SU-DHL-6 (cell line): ENCODE measurements around the gene RCE1.
"Not testable (repeated sequence)": the region's sequence is repeated elsewhere in the genome, so short reads cannot be mapped to it uniquely, and the experiment has no call there.

Experiments used
- H2AFZ ChIP-seq: fragments of 200-600 bp; sonication (generic); 2 replicates; pipeline ENCODE4 v1.6.1; 2014; ENCODE audit warnings: low read depth, mild to moderate bottlenecking, moderate library complexity, mixed read lengths, antibody characterized with exemption, low read length; ENCODE audit not compliant: severe bottlenecking
- H3F3A ChIP-seq: fragments of 200-600 bp; shearing (Covaris generic); 2 replicates; pipeline ENCODE4 v1.6.0; 2016; ENCODE audit warnings: antibody characterized with exemption, mild to moderate bottlenecking; ENCODE audit not compliant: insufficient read depth
- H3K27ac ChIP-seq: fragments of 200-600 bp; sonication (generic); 2 replicates; pipeline ENCODE4 v1.5.1; 2016; ENCODE audit warnings: low read depth, mild to moderate bottlenecking, low read length, moderate library complexity, mixed read lengths
- H3K27me3 ChIP-seq: fragments of 200-600 bp; sonication (generic), shearing (Covaris generic); 2 replicates; pipeline ENCODE4 v1.6.0; 2014; ENCODE audit warnings: mild to moderate bottlenecking, low read length
- H3K36me3 ChIP-seq: fragments of 200-600 bp; sonication (generic); 2 replicates; pipeline ENCODE4 v1.6.1; 2014; ENCODE audit warnings: mild to moderate bottlenecking, low read length, mixed read lengths
- H3K4me2 ChIP-seq: fragments of 300-600, 200-600 bp; shearing (Covaris generic), sonication (generic); 2 replicates; pipeline ENCODE4 v1.6.0; 2014; ENCODE audit warnings: low read length, low read depth, mild to moderate bottlenecking; ENCODE audit not compliant: poor library complexity, severe bottlenecking
- H3K4me3 ChIP-seq: fragments of 200-600 bp; sonication (generic); 2 replicates; pipeline ENCODE4 v1.5.1; 2014; ENCODE audit warnings: antibody characterized with exemption, low read length, mild to moderate bottlenecking, mixed read lengths; ENCODE audit not compliant: insufficient read depth, poor library complexity, severe bottlenecking
- H3K79me2 ChIP-seq: fragments of 200-600 bp; sonication (generic); 2 replicates; pipeline ENCODE4 v1.6.1; 2014; ENCODE audit warnings: mild to moderate bottlenecking, low read length, moderate library complexity; ENCODE audit not compliant: insufficient read depth
- H3K9ac ChIP-seq: fragments of 200-600 bp; sonication (generic); 2 replicates; pipeline ENCODE4 v1.7.0; 2014; ENCODE audit warnings: mild to moderate bottlenecking, low read length
- H3K9me2 ChIP-seq: fragments of 200-600 bp; sonication (generic); replicated peaks from 2 replicates; pipeline ENCODE4 v1.6.1; 2014; ENCODE audit warnings: low read length; ENCODE audit not compliant: insufficient read depth
- H3K9me3 ChIP-seq: fragments of 200-600 bp; sonication (generic); 2 replicates; pipeline ENCODE4 v1.6.1; 2014; ENCODE audit warnings: low read length, mixed read lengths; ENCODE audit not compliant: insufficient read depth
- H4K20me1 ChIP-seq: fragments of 200-600 bp; sonication (generic); 2 replicates; pipeline ENCODE4 v1.6.1; 2014; ENCODE audit warnings: low read depth, mild to moderate bottlenecking, antibody characterized with exemption, low read length, moderate library complexity, mixed read lengths
- EZH2phosphoT487 ChIP-seq: fragments of 200-600 bp; sonication (generic), shearing (Covaris generic); conservative IDR thresholded peaks from 2 replicates; pipeline ENCODE4 v1.6.1; 2018; ENCODE audit warnings: mild to moderate bottlenecking, antibody characterized with exemption, low read length, moderate library complexity, mixed read lengths
- TF ChIP-seq, protein P1 (sequence below): fragments of 200-600 bp; sonication (generic); IDR thresholded peaks from one replicate; pipeline ENCODE4 v1.5.1; 2017; ENCODE audit warnings: antibody characterized with exemption, mild to moderate bottlenecking, low read length, moderate library complexity; ENCODE audit not compliant: insufficient read depth, poor library complexity, severe bottlenecking

Gene RCE1

DNA sequence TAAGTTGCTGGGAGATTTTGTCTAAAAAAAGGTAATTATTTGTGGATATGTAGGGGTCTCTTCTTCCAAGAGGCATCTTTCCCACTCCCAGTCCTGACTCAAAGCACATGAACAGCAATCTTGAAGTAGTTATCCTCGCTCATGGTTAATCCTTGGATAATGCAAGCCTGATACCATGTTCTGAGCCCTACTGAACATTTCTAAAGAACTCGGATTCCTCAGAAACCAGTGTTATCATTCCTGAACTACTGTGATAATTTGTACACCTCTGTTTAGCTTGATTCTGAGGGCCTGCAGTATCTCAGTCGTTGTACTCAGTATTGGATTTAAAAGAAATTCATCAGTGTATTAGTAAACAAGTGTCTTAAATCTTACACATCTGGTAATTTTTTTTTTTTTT, 22.3 kb upstream of the RCE1 start:
- no peaks in the 10 kb centered on the region for H4K20me1 ChIP-seq
- H3K9ac ChIP-seq = no peak overlapping the region
- H3K36me3 ChIP-seq = no peaks in the 10 kb centered on the region; the same call in 1 of the 2 replicates
- no peaks in the 10 kb centered on the region for H3K27me3 ChIP-seq
- no peaks in the 10 kb centered on the region for H3K9me3 ChIP-seq
- H3K79me2 ChIP-seq = no peaks in the 10 kb centered on the region
- no peak overlapping the region for H3K4me2 ChIP-seq
- H3K9me2 ChIP-seq = no peaks in the 10 kb centered on the region
- H3K4me3 ChIP-seq = no peak overlapping the region
- no peak for TF ChIP-seq EZH2phosphoT487
- TF ChIP-seq, protein P1, sequence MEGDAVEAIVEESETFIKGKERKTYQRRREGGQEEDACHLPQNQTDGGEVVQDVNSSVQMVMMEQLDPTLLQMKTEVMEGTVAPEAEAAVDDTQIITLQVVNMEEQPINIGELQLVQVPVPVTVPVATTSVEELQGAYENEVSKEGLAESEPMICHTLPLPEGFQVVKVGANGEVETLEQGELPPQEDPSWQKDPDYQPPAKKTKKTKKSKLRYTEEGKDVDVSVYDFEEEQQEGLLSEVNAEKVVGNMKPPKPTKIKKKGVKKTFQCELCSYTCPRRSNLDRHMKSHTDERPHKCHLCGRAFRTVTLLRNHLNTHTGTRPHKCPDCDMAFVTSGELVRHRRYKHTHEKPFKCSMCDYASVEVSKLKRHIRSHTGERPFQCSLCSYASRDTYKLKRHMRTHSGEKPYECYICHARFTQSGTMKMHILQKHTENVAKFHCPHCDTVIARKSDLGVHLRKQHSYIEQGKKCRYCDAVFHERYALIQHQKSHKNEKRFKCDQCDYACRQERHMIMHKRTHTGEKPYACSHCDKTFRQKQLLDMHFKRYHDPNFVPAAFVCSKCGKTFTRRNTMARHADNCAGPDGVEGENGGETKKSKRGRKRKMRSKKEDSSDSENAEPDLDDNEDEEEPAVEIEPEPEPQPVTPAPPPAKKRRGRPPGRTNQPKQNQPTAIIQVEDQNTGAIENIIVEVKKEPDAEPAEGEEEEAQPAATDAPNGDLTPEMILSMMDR = no peak
- no peaks in the 10 kb centered on the region for H3F3A ChIP-seq
- H2AFZ ChIP-seq = no peak overlapping the region
- no peak overlapping the region for H3K27ac ChIP-seq

DNA sequence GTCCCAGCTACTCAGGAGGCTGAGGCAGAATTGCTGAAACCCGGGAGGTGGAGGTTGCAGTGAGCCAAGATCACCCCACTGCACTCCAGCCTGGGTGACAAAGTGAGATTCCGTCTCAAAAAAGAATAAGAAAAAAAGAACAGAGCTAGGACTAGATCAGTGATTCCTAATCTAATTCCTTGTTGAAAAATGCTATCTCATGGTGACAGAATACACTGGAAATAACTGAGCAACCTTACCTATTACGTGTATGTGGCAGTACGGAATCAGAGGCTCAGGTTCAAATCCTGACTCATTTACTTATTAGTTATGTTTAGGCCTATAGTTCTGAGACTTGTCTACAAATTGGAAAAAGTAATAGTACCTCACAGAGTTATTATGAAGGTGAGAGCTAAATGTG, 19.5 kb upstream of the RCE1 start:
- H3K4me2 ChIP-seq = no peak overlapping the region
- H3K36me3 ChIP-seq = peaks cover 2% of the 10 kb centered on the region; the same call in 1 of the 2 replicates
- TF ChIP-seq, protein P1 = no peak
- no peak for TF ChIP-seq EZH2phosphoT487

DNA sequence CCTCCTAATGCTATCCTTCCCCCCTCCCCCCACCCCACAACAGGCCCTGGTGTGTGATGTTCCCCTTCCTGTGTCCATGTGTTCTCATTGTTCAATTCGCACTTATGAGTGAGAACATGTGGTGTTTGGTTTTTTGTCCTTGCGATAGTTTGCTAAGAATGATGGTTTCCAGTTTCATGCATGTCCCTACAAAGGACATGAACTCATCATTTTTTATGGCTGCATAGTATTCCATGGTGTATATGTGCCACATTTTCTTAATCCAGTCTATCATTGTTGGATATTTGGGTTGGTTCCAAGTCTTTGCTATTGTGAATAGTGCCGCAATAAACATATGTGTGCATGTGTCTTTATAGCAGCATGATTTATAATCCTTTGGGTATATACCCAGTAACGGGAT, 18.7 kb upstream of the RCE1 start:
- not testable (repeated sequence) for H4K20me1 ChIP-seq, H3K27ac ChIP-seq, H3K9me2 ChIP-seq, H3K36me3 ChIP-seq, H3K4me2 ChIP-seq, H2AFZ ChIP-seq, H3K27me3 ChIP-seq, H3K4me3 ChIP-seq, H3K9me3 ChIP-seq, H3K79me2 ChIP-seq, H3K9ac ChIP-seq, H3F3A ChIP-seq

More for the DNA sequence above, 19.5 kb upstream of the RCE1 start:
- Histone ChIP-seq H3K27ac (no peak overlapping the region), H3K9me2 (no peaks in the 10 kb centered on the region), H3K79me2 (no peaks in the 10 kb centered on the region), H3K9me3 (no peaks in the 10 kb centered on the region), H3K4me3 (no peak overlapping the region), H3F3A (no peaks in the 10 kb centered on the region), H3K9ac (no peak overlapping the region), H4K20me1 (no peaks in the 10 kb centered on the region), H2AFZ (no peak overlapping the region), H3K27me3 (no peaks in the 10 kb centered on the region)

DNA sequence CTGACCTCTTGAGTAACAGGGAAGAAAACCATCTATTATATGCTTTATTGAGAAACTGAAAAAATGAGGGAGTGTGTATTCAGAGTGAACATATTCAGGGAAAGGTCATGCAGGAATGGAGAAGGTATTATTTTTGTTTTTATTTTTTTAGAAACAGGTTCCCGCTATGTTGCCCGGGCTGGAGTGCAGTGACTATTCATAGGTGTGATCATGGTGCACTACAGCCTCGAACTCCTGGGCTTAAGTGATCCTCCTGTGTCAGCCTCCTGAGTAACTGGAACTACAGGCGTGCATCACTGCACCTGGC, 8.7 kb upstream of the RCE1 start:
- Histone ChIP-seq H3K9me2 (no peaks in the 10 kb centered on the region), H3K9me3 (no peaks in the 10 kb centered on the region), H3K79me2 (peaks cover 4% of the 10 kb centered on the region; the same call in 1 of the 2 replicates), H3K27me3 (no peaks in the 10 kb centered on the region), H3K4me2 (no peak overlapping the region), H3K4me3 (no peak overlapping the region), H3K27ac (no peak overlapping the region), H2AFZ (no peak overlapping the region), H3F3A (peaks cover 28% of the 10 kb centered on the region), H3K9ac (no peak overlapping the region), H4K20me1 (no peaks in the 10 kb centered on the region), H3K36me3 (peaks cover 14% of the 10 kb centered on the region; the same call in 1 of the 2 replicates)
- TF ChIP-seq EZH2phosphoT487 = no peak
- TF ChIP-seq, protein P1 = no peak
